K562 (cell line): ENCODE measurements around the gene ASGR1. TPM values are rescaled to one million over a fixed set of nuclear protein-coding genes. Genes with fewer than 3 reads are reported as not detected.

Experiments
- ARID4B ChIP-seq: sonication (generic); formaldehyde crosslinking; IDR thresholded peaks from 2 replicates; pipeline ENCODE4 v1.8.0; 2022; ENCODE audit warnings: mild to moderate bottlenecking, missing genetic modification reagents
- ATF1 ChIP-seq, 2 experiments: fragments of 450-650 bp in 1 of 2; IDR thresholded peaks; 2 replicates each; pipeline ENCODE4 v1.6.1; 2016; ENCODE audit warnings: missing compliant biosample characterization in 1 of 2, missing genetic modification characterization in 1 of 2
- BRF1 ChIP-seq: IDR thresholded peaks from 3 replicates; pipeline ENCODE4 v1.6.1; 2011; ENCODE audit warnings: borderline replicate concordance, mild to moderate bottlenecking; ENCODE audit not compliant: insufficient read length; ENCODE audit errors: extremely low read depth
- CHD4 ChIP-seq: fragments of 200-600 bp; sonication (generic); IDR thresholded peaks from 3 replicates; pipeline ENCODE4 v1.6.1; 2012; ENCODE audit warnings: low read depth, mild to moderate bottlenecking, mixed read lengths, low read length, inconsistent platforms; ENCODE audit not compliant: insufficient read depth, insufficient replicate concordance, poor library complexity, severe bottlenecking
- E2F3 ChIP-seq: fragments of 250-450 bp; sonication (Bioruptor Pico); IDR thresholded peaks from 2 replicates; pipeline ENCODE4 v1.4.0; 2020; ENCODE audit warnings: mild to moderate bottlenecking
- ESRRA ChIP-seq: fragments of 450-650 bp; IDR thresholded peaks from 2 replicates; pipeline ENCODE4 v1.6.1; 2014; ENCODE audit warnings: low read depth, mild to moderate bottlenecking, moderate library complexity, borderline replicate concordance
- ETV1 ChIP-seq: fragments of 450-650 bp; conservative IDR thresholded peaks from 2 replicates; pipeline ENCODE4 v1.6.1; 2016; ENCODE audit warnings: missing genetic modification characterization, control low read depth, low read depth, missing compliant biosample characterization
- GABPB1 ChIP-seq: sonication (generic); formaldehyde crosslinking; IDR thresholded peaks from 2 replicates; pipeline ENCODE4 v1.8.0; 2022; ENCODE audit warnings: mild to moderate bottlenecking, missing genetic modification reagents
- HSF4 ChIP-seq: fragments of 250-450 bp; sonication (Bioruptor Pico); IDR thresholded peaks from 2 replicates; pipeline ENCODE4 v2.1.2; 2022; ENCODE audit warnings: mild to moderate bottlenecking, moderate library complexity, borderline replicate concordance
- JUNB ChIP-seq: fragments of 450-650 bp; formaldehyde crosslinking; conservative IDR thresholded peaks from 2 replicates; pipeline ENCODE4 v1.4.0; 2020; ENCODE audit warnings: mild to moderate bottlenecking
- PHB2 ChIP-seq: fragments of 450-650 bp; IDR thresholded peaks from 2 replicates; pipeline ENCODE4 v1.6.1; 2017; ENCODE audit warnings: low read depth
- PURB ChIP-seq: sonication (generic); formaldehyde crosslinking; IDR thresholded peaks from 2 replicates; pipeline ENCODE4 v1.9.0; 2021; ENCODE audit warnings: low read depth, mild to moderate bottlenecking, missing genetic modification reagents
- RB1 ChIP-seq: fragments of 450-650 bp; IDR thresholded peaks from 2 replicates; pipeline ENCODE4 v1.6.1; 2017; ENCODE audit warnings: low read depth, mild to moderate bottlenecking
- SNIP1 ChIP-seq: fragments of 450-650 bp; IDR thresholded peaks from 2 replicates; pipeline ENCODE4 v1.7.1; 2017; ENCODE audit warnings: low read depth, mild to moderate bottlenecking
- ZNF316 ChIP-seq: fragments of 450-650 bp; IDR thresholded peaks from 2 replicates; pipeline ENCODE4 v1.6.1; 2016
- ZNF324 ChIP-seq: fragments of 250-450 bp; sonication (Bioruptor Pico); IDR thresholded peaks from 2 replicates; pipeline ENCODE4 v1.4.0; 2020; ENCODE audit warnings: mild to moderate bottlenecking
- ZNF778 ChIP-seq: fragments of 450-650 bp; formaldehyde crosslinking; IDR thresholded peaks from 2 replicates; pipeline ENCODE4 v1.4.0; 2020; ENCODE audit warnings: mild to moderate bottlenecking, moderate library complexity
- polyA plus RNA-seq, 8 experiments: library from polyadenylated mRNA; depleted of rRNA in 4 of 8; stranded (reverse) in 5 of 8; unstranded in 3 of 8; fragments of >200 nt; fragmentation: Nextera tagmentation in 2 of 8; fragmentation: Illumina TruSeq in 1 of 8; extraction: Ambion mirVana in 2 of 8; extraction: Trizol in 1 of 8; gene quantifications; 2 replicates each; pipeline versions ENCODE4 v1.2.1 to v1.2.3, GENCODE V29; 2011 to 2014; ENCODE audit warnings: inconsistent platforms in 1 of 8, missing spikeins in 1 of 8
- total RNA-seq, 7 experiments: library from RNA; depleted of rRNA in 6 of 7; stranded (reverse); fragments of >200 nt in 6 of 7; fragmentation: Illumina TruSeq in 2 of 7; extraction: Trizol in 2 of 7; gene quantifications; 2 replicates each; pipeline versions ENCODE4 v1.2.1 to v1.2.3, GENCODE V29; 2011 to 2021; ENCODE audit warnings: low replicate concordance in 1 of 7
- TF ChIP-seq, protein P1 (sequence below): fragments of 250-450 bp; sonication (Bioruptor Pico); IDR thresholded peaks from 2 replicates; pipeline ENCODE4 v1.8.0; 2021; ENCODE audit warnings: moderate library complexity, mild to moderate bottlenecking, inconsistent platforms
- TF ChIP-seq, protein P2 (sequence below): sonication (generic); formaldehyde crosslinking; IDR thresholded peaks from 2 replicates; pipeline ENCODE4 v1.8.0; 2022; ENCODE audit warnings: mild to moderate bottlenecking, low read depth, missing genetic modification reagents
- TF ChIP-seq, protein P3 (sequence below), 3 experiments: fragments of 200-800 bp in 1 of 3; sonication (Bioruptor generic) in 1 of 3; sonication (generic) in 1 of 3; formaldehyde crosslinking in 1 of 3; IDR thresholded peaks; 2 replicates each; pipeline versions ENCODE4 v1.6.1 to v1.8.0; 2016 to 2022; ENCODE audit warnings: mild to moderate bottlenecking in 2 of 3, missing compliant biosample characterization in 2 of 3, missing genetic modification characterization in 2 of 3, missing genetic modification reagents in 1 of 3

The ASGR1 gene
- total and polyA plus RNA-seq, 9 of the 15 experiments (the other 6 are each of a cell fraction or from before 2014, with no cell fraction given) = 0.11 to 1.0 (median 0.64) TPM; not detected in 2

DNA sequence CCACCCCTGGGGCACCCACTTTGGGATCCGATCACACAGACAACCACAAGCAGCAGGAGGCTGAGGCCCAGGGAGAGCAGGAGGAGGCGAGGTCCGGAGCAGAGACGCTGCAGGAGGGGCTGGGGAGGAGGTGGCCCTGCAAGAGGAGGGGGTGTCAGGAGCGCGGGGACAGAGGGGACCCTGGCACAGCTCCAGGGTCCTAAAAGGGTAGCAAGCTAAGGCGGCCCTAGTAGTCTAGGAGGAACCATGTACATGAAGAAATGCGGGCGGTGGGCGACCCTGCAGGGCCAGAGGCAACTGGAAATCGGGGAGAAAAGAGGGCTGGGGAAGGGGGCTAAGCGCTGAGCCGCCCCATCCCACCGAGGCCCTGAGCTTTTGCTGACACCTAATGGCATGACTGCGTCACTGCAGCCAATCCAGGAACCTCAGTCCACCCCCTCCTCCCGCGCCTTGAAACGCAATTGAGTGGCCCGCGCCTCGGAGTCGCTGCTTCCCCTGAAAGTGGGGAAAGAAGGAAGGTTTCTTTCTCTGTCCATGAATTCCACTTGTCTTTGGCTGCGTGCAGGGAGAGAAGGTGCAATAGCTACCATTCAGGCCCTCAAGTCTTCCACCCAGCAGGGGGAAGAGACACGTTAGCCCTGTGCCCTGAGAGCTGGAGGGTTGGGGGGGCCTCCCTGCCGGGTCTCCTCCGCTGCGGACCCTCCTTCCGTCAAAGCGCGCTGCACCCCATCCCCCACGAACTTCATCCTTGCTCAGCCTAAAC, 1.8 kb downstream of the ASGR1 start (continued):
- TF ChIP-seq SNIP1 (no peak), GABPB1 (CRISPR knock-in tag) (0 out of 2 replicates have a peak, but pooled peaks have one; percentile 2), ARID4B (CRISPR knock-in tag) (0 out of 2 replicates have a peak, but pooled peaks have one; percentile 4), HSF4 (CRISPR knock-in tag) (no peak), ATF1 (CRISPR knock-in tag; IDR thresholded peaks at IDR 0.05) (peak; percentile 39; the same call in 1 of the 2 replicates), ATF1 (tag; IDR thresholded peaks at IDR 0.05) (no peak), ESRRA (no peak), BRF1 (no peak), JUNB (no peak), E2F3 (CRISPR knock-in tag) (no peak), RB1 (no peak), PHB2 (no peak), ZNF316 (no peak), PURB (no peak), ETV1 (no peak), ZNF778 (no peak), ZNF324 (CRISPR knock-in tag) (no peak), CHD4 (no peak)
- TF ChIP-seq, protein P1, sequence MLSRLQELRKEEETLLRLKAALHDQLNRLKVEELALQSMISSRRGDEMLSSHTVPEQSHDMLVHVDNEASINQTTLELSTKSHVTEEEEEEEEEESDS (CRISPR knock-in tag) = no peak
- TF ChIP-seq, protein P2, sequence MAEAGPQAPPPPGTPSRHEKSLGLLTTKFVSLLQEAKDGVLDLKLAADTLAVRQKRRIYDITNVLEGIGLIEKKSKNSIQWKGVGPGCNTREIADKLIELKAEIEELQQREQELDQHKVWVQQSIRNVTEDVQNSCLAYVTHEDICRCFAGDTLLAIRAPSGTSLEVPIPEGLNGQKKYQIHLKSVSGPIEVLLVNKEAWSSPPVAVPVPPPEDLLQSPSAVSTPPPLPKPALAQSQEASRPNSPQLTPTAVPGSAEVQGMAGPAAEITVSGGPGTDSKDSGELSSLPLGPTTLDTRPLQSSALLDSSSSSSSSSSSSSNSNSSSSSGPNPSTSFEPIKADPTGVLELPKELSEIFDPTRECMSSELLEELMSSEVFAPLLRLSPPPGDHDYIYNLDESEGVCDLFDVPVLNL (CRISPR knock-in tag) = no peak
- TF ChIP-seq, protein P3, sequence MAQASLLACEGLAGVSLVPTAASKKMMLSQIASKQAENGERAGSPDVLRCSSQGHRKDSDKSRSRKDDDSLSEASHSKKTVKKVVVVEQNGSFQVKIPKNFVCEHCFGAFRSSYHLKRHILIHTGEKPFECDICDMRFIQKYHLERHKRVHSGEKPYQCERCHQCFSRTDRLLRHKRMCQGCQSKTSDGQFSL (CRISPR knock-in tag; IDR thresholded peaks at IDR 0.05) = peak; percentile 89
- TF ChIP-seq, protein P3 (tag; IDR thresholded peaks at IDR 0.05) = 0 out of 4 replicates have a peak, but pooled peaks of 1 of the 2 experiments have one; percentile 34
